ENCODE measurements around the gene SMARCD1.

SMARCD1 gene

DNA sequence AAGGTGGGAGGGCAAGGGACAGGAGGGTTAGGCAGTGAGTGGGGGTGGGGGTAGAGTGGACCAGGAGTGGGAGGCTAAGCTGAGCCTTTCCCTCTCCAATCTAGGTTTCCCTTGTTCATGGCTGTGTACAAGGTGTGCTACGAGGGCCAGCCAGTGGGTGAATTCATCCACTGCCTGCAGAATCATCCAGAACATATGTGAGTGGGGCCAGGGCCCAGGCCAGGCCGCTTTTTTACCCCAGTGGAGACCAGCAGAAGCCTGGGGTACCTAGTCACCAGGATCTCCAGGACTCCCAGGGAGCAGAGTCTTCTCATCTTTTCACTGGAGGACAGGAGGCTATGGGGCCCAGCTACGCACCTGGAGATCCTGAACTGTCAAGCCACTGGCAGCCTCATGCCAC is 24.2 kb downstream of the SMARCD1 start:
- TF ChIP-seq, protein P1, sequence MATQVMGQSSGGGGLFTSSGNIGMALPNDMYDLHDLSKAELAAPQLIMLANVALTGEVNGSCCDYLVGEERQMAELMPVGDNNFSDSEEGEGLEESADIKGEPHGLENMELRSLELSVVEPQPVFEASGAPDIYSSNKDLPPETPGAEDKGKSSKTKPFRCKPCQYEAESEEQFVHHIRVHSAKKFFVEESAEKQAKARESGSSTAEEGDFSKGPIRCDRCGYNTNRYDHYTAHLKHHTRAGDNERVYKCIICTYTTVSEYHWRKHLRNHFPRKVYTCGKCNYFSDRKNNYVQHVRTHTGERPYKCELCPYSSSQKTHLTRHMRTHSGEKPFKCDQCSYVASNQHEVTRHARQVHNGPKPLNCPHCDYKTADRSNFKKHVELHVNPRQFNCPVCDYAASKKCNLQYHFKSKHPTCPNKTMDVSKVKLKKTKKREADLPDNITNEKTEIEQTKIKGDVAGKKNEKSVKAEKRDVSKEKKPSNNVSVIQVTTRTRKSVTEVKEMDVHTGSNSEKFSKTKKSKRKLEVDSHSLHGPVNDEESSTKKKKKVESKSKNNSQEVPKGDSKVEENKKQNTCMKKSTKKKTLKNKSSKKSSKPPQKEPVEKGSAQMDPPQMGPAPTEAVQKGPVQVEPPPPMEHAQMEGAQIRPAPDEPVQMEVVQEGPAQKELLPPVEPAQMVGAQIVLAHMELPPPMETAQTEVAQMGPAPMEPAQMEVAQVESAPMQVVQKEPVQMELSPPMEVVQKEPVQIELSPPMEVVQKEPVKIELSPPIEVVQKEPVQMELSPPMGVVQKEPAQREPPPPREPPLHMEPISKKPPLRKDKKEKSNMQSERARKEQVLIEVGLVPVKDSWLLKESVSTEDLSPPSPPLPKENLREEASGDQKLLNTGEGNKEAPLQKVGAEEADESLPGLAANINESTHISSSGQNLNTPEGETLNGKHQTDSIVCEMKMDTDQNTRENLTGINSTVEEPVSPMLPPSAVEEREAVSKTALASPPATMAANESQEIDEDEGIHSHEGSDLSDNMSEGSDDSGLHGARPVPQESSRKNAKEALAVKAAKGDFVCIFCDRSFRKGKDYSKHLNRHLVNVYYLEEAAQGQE (IDR thresholded peaks at IDR 0.05; ENCODE audit: insufficient read depth in 1 of 2, low read depth in 2 of 2, low read length in 2 of 2): no peak
- no peak for TF ChIP-seq POLR2AphosphoS5 (IDR thresholded peaks at IDR 0.05; ENCODE audit: low read depth, low read length)
- TF ChIP-seq SIN3A (IDR thresholded peaks at IDR 0.05; ENCODE audit: borderline replicate concordance, insufficient read depth, low read length): no peak
- no peak for TF ChIP-seq TAF1 (IDR thresholded peaks at IDR 0.05; ENCODE audit: borderline replicate concordance, insufficient read depth, low read length)
- no peak for TF ChIP-seq FOXP2 (optimal IDR thresholded peaks at IDR 0.05; ENCODE audit: borderline replicate concordance, extremely low read depth, extremely low read length, insufficient read depth)

DNA sequence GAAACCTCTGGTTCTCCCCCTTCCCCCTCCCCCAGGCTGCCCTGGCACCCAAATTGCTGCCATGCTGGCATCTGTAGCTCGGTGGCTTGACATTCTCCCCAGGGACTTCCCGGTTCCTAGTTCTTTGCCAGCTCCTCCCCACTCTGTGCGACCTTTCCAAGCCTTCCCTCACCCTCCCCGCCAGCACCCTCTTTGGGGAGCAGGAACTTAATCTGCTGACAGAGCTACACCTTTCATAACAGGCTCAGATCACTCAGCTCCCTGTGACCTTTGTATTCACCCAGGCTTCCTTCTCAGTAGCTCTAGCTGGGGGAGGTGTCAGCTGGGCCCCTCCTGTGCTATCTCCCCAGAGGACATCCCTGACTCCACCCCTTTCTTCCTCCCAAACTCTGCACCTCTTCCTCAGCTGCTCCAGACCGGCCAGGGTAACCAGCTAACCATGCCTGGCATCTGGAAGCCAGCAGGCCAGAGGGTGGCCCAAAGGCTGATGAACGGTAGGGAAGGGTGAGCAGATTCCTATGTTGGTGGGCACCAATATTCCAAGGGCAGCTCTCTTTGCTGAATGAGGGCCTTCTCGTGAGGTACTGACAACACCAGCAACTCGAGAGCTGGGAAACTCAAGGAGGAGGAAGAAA is 25.1 kb downstream of the SMARCD1 start:
- TF ChIP-seq FOXP2 (optimal IDR thresholded peaks at IDR 0.05; ENCODE audit: borderline replicate concordance, extremely low read depth, extremely low read length, insufficient read depth): no peak
- no peak for TF ChIP-seq TAF1 (IDR thresholded peaks at IDR 0.05; ENCODE audit: borderline replicate concordance, insufficient read depth, low read length)
- no peak for TF ChIP-seq POLR2AphosphoS5 (IDR thresholded peaks at IDR 0.05; ENCODE audit: low read depth, low read length)
- no peak for TF ChIP-seq SIN3A (IDR thresholded peaks at IDR 0.05; ENCODE audit: borderline replicate concordance, insufficient read depth, low read length)

DNA sequence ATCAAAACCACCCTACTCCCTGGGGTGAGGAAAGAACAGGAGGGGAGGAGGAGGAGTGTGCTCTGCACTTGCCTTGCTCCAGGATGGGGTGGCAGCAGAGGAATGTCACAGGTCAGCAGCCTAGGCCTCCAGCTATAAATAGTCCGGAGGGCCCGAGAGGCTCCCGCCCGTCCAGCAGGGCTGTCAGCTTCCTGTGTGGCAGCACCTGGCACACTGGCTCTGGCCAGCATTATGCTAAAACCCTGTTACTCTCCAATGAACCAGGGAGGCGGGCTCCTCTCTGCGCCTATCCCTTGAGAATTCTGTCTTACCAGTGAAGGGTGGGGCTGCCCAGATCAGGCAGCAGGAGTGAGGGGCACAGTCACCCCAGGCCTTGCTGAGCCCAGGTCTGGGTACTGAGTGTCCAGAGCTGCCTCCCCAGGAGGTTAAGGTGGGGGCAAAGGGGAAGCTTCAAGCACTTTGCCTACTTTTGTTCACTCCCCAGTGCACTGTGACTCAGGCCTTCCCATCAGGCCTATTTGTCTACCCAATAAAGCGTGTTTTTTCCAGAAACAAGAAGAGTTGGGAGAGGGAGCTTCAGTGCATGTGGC is 25.7 kb downstream of the SMARCD1 start:
- no peak for TF ChIP-seq SIN3A (IDR thresholded peaks at IDR 0.05; ENCODE audit: borderline replicate concordance, insufficient read depth, low read length)
- TF ChIP-seq POLR2AphosphoS5 (IDR thresholded peaks at IDR 0.05; ENCODE audit: low read depth, low read length): no peak
- TF ChIP-seq FOXP2 (optimal IDR thresholded peaks at IDR 0.05; ENCODE audit: borderline replicate concordance, extremely low read depth, extremely low read length, insufficient read depth): no peak
- no peak for TF ChIP-seq TAF1 (IDR thresholded peaks at IDR 0.05; ENCODE audit: borderline replicate concordance, insufficient read depth, low read length)
- TF ChIP-seq, protein P1 (IDR thresholded peaks at IDR 0.05; ENCODE audit: insufficient read depth in 1 of 2, low read depth in 2 of 2, low read length in 2 of 2): no peak

DNA sequence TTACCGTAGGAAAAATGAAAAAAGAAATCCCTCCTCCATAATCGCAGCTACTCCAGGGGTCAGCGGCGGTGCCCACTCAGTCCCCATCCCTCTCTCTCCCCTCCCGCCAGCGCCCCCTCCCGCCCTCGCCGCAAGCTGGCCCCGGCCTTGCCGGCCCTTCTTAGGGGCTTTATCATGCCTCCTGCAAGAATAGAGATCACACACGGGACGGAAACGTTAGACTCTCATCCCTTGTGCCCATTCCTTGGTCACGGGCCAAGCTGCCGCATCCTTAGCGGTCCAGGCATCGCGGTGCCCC is 26.2 kb downstream of the SMARCD1 start:
- TF ChIP-seq SIN3A (IDR thresholded peaks at IDR 0.05; ENCODE audit: borderline replicate concordance, insufficient read depth, low read length) (no peak), POLR2AphosphoS5 (IDR thresholded peaks at IDR 0.05; ENCODE audit: low read depth, low read length) (no peak), TAF1 (IDR thresholded peaks at IDR 0.05; ENCODE audit: borderline replicate concordance, insufficient read depth, low read length) (no peak), FOXP2 (optimal IDR thresholded peaks at IDR 0.05; ENCODE audit: borderline replicate concordance, extremely low read depth, extremely low read length, insufficient read depth) (no peak)
- TF ChIP-seq, protein P1 (IDR thresholded peaks at IDR 0.05; ENCODE audit: insufficient read depth in 1 of 2, low read depth in 2 of 2, low read length in 2 of 2): no peak

DNA sequence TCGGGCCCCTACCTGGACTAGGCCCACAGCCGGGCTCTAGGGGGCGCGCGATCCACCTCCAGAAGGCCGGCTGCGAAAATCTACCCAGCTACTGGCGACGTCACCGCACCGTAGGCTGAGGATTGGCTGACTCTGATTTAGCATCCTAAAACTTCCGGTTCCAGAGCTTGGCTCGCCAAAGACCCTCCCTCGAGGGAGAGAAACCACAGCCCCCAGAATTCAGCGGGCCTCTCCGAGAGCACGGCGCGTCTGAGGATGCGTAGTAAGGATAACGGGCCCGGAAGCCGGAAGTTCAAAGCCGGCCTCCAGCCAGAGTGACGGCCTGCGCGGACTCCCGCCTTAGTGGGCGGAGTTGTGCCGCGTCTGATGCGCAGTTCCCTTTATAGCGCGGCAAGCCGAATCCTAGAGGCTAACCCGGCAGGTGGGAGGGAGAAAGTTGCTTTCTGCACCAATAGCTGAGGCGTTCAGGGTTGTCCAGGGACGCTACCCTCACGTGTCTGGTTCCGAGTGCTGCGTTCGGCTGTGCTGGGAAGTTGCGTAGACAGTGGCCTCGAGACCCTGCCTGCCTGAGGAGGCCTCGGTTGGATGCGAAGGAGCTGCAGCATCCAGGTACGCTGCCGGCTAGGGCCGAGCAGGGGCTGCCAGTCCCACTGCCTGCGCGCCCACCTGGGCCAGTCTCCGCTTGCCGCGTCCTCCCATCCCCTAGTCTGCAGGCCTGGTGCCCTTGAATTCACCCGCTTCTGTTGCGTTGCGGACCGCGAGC is 26.7 kb downstream of the SMARCD1 start, which contains the start of gene COX14:
COX14 (plus strand) TSS at position 544 of the 763 bp plus-strand sequence. CDS start 7,808 bp downstream, outside the sequence.
- TF ChIP-seq TAF1 (IDR thresholded peaks at IDR 0.05; ENCODE audit: borderline replicate concordance, insufficient read depth, low read length) (peak; percentile 87; the same call in 1 of the 2 replicates), FOXP2 (optimal IDR thresholded peaks at IDR 0.05; ENCODE audit: borderline replicate concordance, extremely low read depth, extremely low read length, insufficient read depth) (peak; percentile 56), POLR2AphosphoS5 (IDR thresholded peaks at IDR 0.05; ENCODE audit: low read depth, low read length) (peak; percentile 92), SIN3A (IDR thresholded peaks at IDR 0.05; ENCODE audit: borderline replicate concordance, insufficient read depth, low read length) (peak; percentile 90; the same call in 1 of the 2 replicates)
- TF ChIP-seq, protein P1 (IDR thresholded peaks at IDR 0.05; ENCODE audit: insufficient read depth in 1 of 2, low read depth in 2 of 2, low read length in 2 of 2): no peak

Data from PFSK-1 (cell line).